Measurements from ENCODE around the gene VASN. TPM values are rescaled to one million over a fixed set of nuclear protein-coding genes. Genes with fewer than 3 reads are reported as not detected.
A peak's percentile ranks its signal among the peaks of the same experiment; 100 is the strongest.

VASN gene
- total and polyA plus RNA-seq, 10 of the 15 experiments (the other 5 are each of a cell fraction or from before 2014, with no cell fraction given): 0.02 to 0.19 (median 0.14) TPM; not detected in 6

GRCh38 chr16:4414187-4414917, 42.7 kb downstream of the VASN start (continued):
- TF ChIP-seq GABPA (IDR thresholded peaks at IDR 0.05; ENCODE audit: low read depth) (0 out of 2 replicates have a peak, but pooled peaks have one; percentile 46), PRDM15 (CRISPR knock-in tag; IDR thresholded peaks at IDR 0.05) (no peak), NFXL1 (IDR thresholded peaks at IDR 0.05; ENCODE audit: borderline replicate concordance) (no peak), E2F4 (IDR thresholded peaks at IDR 0.05; ENCODE audit: low read depth, low read length) (no peak), BCL3 (IDR thresholded peaks at IDR 0.05; ENCODE audit: borderline replicate concordance, insufficient read depth, low read depth, low read length, poor library complexity, severe bottlenecking) (peak; percentile 52), EP300 (IDR thresholded peaks at IDR 0.05; ENCODE audit: borderline replicate concordance in 1 of 2, control insufficient read depth in 1 of 2, low read depth in 2 of 2, low read length in 2 of 2) (peak; percentile 53 to 83), MYC (IDR thresholded peaks at IDR 0.05; ENCODE audit: insufficient read depth, insufficient read length, insufficient replicate concordance, low read length, severe bottlenecking) (no peak), FOS (IDR thresholded peaks at IDR 0.05; ENCODE audit: borderline replicate concordance, extremely low read depth, insufficient read length) (no peak), NR2F1 (conservative IDR thresholded peaks at IDR 0.05) (peak; percentile 61), RBBP5 (conservative IDR thresholded peaks at IDR 0.05) (no peak), BACH1 (IDR thresholded peaks at IDR 0.05; ENCODE audit: borderline replicate concordance) (peak; percentile 48; the same call in 1 of the 2 replicates), PBX3 (IDR thresholded peaks at IDR 0.05; ENCODE audit: insufficient replicate concordance, low read depth, low read length) (no peak)
- TF ChIP-seq, protein P1, sequence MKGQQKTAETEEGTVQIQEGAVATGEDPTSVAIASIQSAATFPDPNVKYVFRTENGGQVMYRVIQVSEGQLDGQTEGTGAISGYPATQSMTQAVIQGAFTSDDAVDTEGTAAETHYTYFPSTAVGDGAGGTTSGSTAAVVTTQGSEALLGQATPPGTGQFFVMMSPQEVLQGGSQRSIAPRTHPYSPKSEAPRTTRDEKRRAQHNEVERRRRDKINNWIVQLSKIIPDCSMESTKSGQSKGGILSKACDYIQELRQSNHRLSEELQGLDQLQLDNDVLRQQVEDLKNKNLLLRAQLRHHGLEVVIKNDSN (IDR thresholded peaks at IDR 0.05; ENCODE audit: borderline replicate concordance, extremely low read length, insufficient read depth, low read depth, low read length): no peak
- TF ChIP-seq, protein P2, sequence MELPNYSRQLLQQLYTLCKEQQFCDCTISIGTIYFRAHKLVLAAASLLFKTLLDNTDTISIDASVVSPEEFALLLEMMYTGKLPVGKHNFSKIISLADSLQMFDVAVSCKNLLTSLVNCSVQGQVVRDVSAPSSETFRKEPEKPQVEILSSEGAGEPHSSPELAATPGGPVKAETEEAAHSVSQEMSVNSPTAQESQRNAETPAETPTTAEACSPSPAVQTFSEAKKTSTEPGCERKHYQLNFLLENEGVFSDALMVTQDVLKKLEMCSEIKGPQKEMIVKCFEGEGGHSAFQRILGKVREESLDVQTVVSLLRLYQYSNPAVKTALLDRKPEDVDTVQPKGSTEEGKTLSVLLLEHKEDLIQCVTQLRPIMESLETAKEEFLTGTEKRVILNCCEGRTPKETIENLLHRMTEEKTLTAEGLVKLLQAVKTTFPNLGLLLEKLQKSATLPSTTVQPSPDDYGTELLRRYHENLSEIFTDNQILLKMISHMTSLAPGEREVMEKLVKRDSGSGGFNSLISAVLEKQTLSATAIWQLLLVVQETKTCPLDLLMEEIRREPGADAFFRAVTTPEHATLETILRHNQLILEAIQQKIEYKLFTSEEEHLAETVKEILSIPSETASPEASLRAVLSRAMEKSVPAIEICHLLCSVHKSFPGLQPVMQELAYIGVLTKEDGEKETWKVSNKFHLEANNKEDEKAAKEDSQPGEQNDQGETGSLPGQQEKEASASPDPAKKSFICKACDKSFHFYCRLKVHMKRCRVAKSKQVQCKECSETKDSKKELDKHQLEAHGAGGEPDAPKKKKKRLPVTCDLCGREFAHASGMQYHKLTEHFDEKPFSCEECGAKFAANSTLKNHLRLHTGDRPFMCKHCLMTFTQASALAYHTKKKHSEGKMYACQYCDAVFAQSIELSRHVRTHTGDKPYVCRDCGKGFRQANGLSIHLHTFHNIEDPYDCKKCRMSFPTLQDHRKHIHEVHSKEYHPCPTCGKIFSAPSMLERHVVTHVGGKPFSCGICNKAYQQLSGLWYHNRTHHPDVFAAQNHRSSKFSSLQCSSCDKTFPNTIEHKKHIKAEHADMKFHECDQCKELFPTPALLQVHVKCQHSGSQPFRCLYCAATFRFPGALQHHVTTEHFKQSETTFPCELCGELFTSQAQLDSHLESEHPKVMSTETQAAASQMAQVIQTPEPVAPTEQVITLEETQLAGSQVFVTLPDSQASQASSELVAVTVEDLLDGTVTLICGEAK (IDR thresholded peaks at IDR 0.05; ENCODE audit: borderline replicate concordance): peak; percentile 43; the same call in 1 of the 2 replicates

All from GM12878 (cell line).